HEK293 (cell line): Measurements from ENCODE around the gene PSD4.

Source experiments
- CTCF ChIA-PET: fragments of 350-600 bp; formaldehyde crosslinking; extraction: SDS; loops from one replicate; lab custom pipeline; 2021; ENCODE audit warnings: antibody characterized with exemption; lab: Yijun Ruan, JAX
- POLR2A ChIA-PET: fragments of 300-600 bp; formaldehyde crosslinking; extraction: SDS; loops from one replicate; lab custom pipeline; 2020; ENCODE audit warnings: antibody characterized with exemption, inconsistent platforms; lab: Yijun Ruan, JAX
- H3K27ac ChIP-seq: fragments of 200-500 bp; sonication (Bioruptor generic); 2 replicates; pipeline ENCODE4 v1.5.1; 2014; ENCODE audit warnings: low read depth, low read length, control low read depth, inconsistent platforms; ENCODE audit errors: extremely low read depth
- H3K36me3 ChIP-seq, 2 experiments: fragments of 200-500 bp in 1 of 2; sonication (Bioruptor generic) in 1 of 2; 1 replicate in 1 of 2; 2 replicates in 1 of 2; pipeline ENCODE4 v1.5.1; 2014 to 2017; ENCODE audit warnings: inconsistent platforms in 2 of 2, low read length in 2 of 2; ENCODE audit not compliant: control insufficient read depth in 2 of 2, insufficient read depth in 1 of 2
- H3K4me1 ChIP-seq: fragments of 200-500 bp; sonication (Bioruptor generic); 2 replicates; pipeline ENCODE4 v1.5.1; 2014; ENCODE audit warnings: mild to moderate bottlenecking, low read length, inconsistent platforms; ENCODE audit not compliant: control insufficient read depth, insufficient read depth
- H3K4me3 ChIP-seq: 2 replicates; pipeline ENCODE4 v1.5.1; 2011; ENCODE audit warnings: low read depth, mild to moderate bottlenecking, control low read depth, low read length, moderate library complexity
- H3K9me3 ChIP-seq: fragments of 200-500 bp; sonication (Bioruptor generic); 2 replicates; pipeline ENCODE4 v1.5.1; 2014; ENCODE audit warnings: low read depth, low read length, inconsistent platforms; ENCODE audit not compliant: control insufficient read depth, insufficient read depth
- FEZF1 ChIP-seq: fragments of 450-650 bp; formaldehyde crosslinking; IDR thresholded peaks from 2 replicates; pipeline ENCODE4 v1.5.1; 2016; ENCODE audit warnings: missing biosample characterization, missing genetic modification characterization
- GLI2 ChIP-seq: fragments of 450-650 bp; formaldehyde crosslinking; IDR thresholded peaks from 2 replicates; pipeline ENCODE4; 2017; ENCODE audit warnings: missing biosample characterization, missing genetic modification characterization, low read depth, borderline replicate concordance
- GLIS1 ChIP-seq: fragments of 450-650 bp; formaldehyde crosslinking; IDR thresholded peaks from 2 replicates; pipeline ENCODE4 v1.5.1; 2016; ENCODE audit warnings: missing biosample characterization, missing genetic modification characterization
- SALL2 ChIP-seq: fragments of 450-650 bp; formaldehyde crosslinking; IDR thresholded peaks from 2 replicates; pipeline ENCODE4 v1.5.0; 2017; ENCODE audit warnings: missing biosample characterization, mild to moderate bottlenecking, missing genetic modification characterization, borderline replicate concordance
- ZBTB7A ChIP-seq: fragments of 450-650 bp; formaldehyde crosslinking; IDR thresholded peaks from 2 replicates; pipeline ENCODE4 v1.5.1; 2016; ENCODE audit warnings: low read depth, missing biosample characterization, missing genetic modification characterization
- ZFP3 ChIP-seq: fragments of 450-650 bp; formaldehyde crosslinking; IDR thresholded peaks from 2 replicates; pipeline ENCODE4 v1.5.1; 2016; ENCODE audit warnings: low read depth, missing biosample characterization, missing genetic modification characterization
- ZNF10 ChIP-seq: fragments of 450-650 bp; formaldehyde crosslinking; IDR thresholded peaks from 2 replicates; pipeline ENCODE4 v1.5.1; 2017; ENCODE audit warnings: missing biosample characterization, missing genetic modification characterization
- ZNF140 ChIP-seq: fragments of 450-650 bp; formaldehyde crosslinking; IDR thresholded peaks from 2 replicates; pipeline ENCODE4 v1.5.1; 2016; ENCODE audit warnings: missing biosample characterization, missing genetic modification characterization
- ZNF175 ChIP-seq: fragments of 450-650 bp; formaldehyde crosslinking; IDR thresholded peaks from 2 replicates; pipeline ENCODE4 v1.5.1; 2016; ENCODE audit warnings: missing biosample characterization, missing genetic modification characterization
- ZNF202 ChIP-seq: fragments of 450-650 bp; formaldehyde crosslinking; IDR thresholded peaks from 2 replicates; pipeline ENCODE4 v1.5.1; 2016; ENCODE audit warnings: missing biosample characterization, missing genetic modification characterization, borderline replicate concordance
- ZNF404 ChIP-seq: fragments of 450-650 bp; formaldehyde crosslinking; IDR thresholded peaks from 2 replicates; pipeline ENCODE4 v1.5.1; 2017; ENCODE audit warnings: missing biosample characterization, missing genetic modification characterization
- ZNF514 ChIP-seq: fragments of 450-650 bp; formaldehyde crosslinking; IDR thresholded peaks from 2 replicates; pipeline ENCODE4 v1.5.1; 2016; ENCODE audit warnings: missing biosample characterization, missing genetic modification characterization
- ZNF544 ChIP-seq: fragments of 450-650 bp; formaldehyde crosslinking; IDR thresholded peaks from 2 replicates; pipeline ENCODE4 v1.5.0; 2017; ENCODE audit warnings: missing biosample characterization, missing genetic modification characterization
- ZNF555 ChIP-seq: fragments of 450-650 bp; formaldehyde crosslinking; conservative IDR thresholded peaks from 2 replicates; pipeline ENCODE4 v1.5.1; 2017; ENCODE audit warnings: missing biosample characterization, mild to moderate bottlenecking, missing genetic modification characterization, inconsistent platforms
- ZNF621 ChIP-seq: fragments of 450-650 bp; formaldehyde crosslinking; IDR thresholded peaks from 2 replicates; pipeline ENCODE4 v1.5.1; 2017; ENCODE audit warnings: missing biosample characterization, missing genetic modification characterization
- ZNF658 ChIP-seq: fragments of 450-650 bp; formaldehyde crosslinking; IDR thresholded peaks from 2 replicates; pipeline ENCODE4; 2016; ENCODE audit warnings: missing biosample characterization, missing genetic modification characterization
- ZNF664 ChIP-seq: fragments of 450-650 bp; formaldehyde crosslinking; IDR thresholded peaks from 2 replicates; pipeline ENCODE4 v1.5.1; 2016; ENCODE audit warnings: missing biosample characterization, missing genetic modification characterization
- ZNF792 ChIP-seq: fragments of 450-650 bp; formaldehyde crosslinking; IDR thresholded peaks from 2 replicates; pipeline ENCODE4 v1.5.1; 2016; ENCODE audit warnings: missing biosample characterization, missing genetic modification characterization
- ZSCAN4 ChIP-seq: fragments of 450-650 bp; formaldehyde crosslinking; IDR thresholded peaks from 2 replicates; pipeline ENCODE4 v1.5.1; 2017; ENCODE audit warnings: missing biosample characterization, missing genetic modification characterization
- ZSCAN5A ChIP-seq: fragments of 450-650 bp; formaldehyde crosslinking; IDR thresholded peaks from 2 replicates; pipeline ENCODE4 v1.5.1; 2016; ENCODE audit warnings: missing biosample characterization, missing genetic modification characterization
- TF ChIP-seq, protein P1 (sequence below): fragments of 450-650 bp; formaldehyde crosslinking; IDR thresholded peaks from 2 replicates; pipeline ENCODE4; 2016; ENCODE audit warnings: missing biosample characterization, missing genetic modification characterization

The PSD4 gene

GRCh38 chr2:113218283-113219091, 44.7 kb downstream of the PSD4 start:
- CTCF ChIA-PET, result no interaction called here
- H3K4me3 ChIP-seq, result no peak overlapping the region
- POLR2A ChIA-PET, result no interaction called here
- H3K36me3 ChIP-seq, result no peaks in the 10 kb centered on the region
- H3K4me1 ChIP-seq, result no peaks in the 10 kb centered on the region
- TF ChIP-seq ZFP3 (tag by site-specific recombination) (no peak), ZNF202 (tag by site-specific recombination) (no peak), ZNF664 (tag by site-specific recombination) (no peak), ZNF514 (no peak), ZNF544 (tag by site-specific recombination) (no peak), ZBTB7A (tag by site-specific recombination) (no peak), ZNF140 (tag by site-specific recombination) (no peak), ZNF404 (tag by site-specific recombination) (no peak), ZNF658 (tag by site-specific recombination) (no peak), GLI2 (tag by site-specific recombination) (no peak), ZNF175 (no peak), SALL2 (tag by site-specific recombination) (no peak), GLIS1 (tag by site-specific recombination) (no peak), ZSCAN5A (tag by site-specific recombination) (no peak), ZNF10 (tag by site-specific recombination) (no peak)
- TF ChIP-seq, protein P1, sequence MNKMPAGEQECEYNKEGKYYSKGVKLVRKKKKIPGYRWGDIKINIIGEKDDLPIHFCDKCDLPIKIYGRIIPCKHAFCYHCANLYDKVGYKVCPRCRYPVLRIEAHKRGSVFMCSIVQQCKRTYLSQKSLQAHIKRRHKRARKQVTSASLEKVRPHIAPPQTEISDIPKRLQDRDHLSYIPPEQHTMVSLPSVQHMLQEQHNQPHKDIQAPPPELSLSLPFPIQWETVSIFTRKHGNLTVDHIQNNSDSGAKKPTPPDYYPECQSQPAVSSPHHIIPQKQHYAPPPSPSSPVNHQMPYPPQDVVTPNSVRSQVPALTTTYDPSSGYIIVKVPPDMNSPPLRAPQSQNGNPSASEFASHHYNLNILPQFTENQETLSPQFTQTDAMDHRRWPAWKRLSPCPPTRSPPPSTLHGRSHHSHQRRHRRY (tag by site-specific recombination), result no peak
- no peaks in the 10 kb centered on the region for H3K9me3 ChIP-seq
- no peak overlapping the region for H3K27ac ChIP-seq

DNA sequence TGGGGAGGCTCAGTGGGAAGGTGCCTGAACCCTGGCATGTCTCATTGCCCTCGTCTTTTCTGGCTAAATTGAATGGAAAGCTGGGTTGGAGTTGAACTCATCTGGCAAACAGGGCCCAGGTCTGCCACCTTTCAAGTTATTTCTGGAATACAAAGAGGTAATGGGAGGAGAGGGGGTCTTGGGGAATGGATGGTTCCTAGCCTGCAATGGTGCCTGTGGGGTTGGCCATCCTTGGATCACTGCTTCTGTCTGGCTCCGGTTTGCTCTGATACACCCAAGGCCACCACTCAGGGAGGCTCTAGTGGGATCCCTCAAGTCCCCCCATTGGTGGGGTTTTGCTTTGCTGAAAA, 45.3 kb downstream of the PSD4 start:
- no peak overlapping the region for H3K27ac ChIP-seq
- ChIA-PET POLR2A (no interaction called here), CTCF (no interaction called here)
- H3K4me1 ChIP-seq, result no peaks in the 10 kb centered on the region
- H3K9me3 ChIP-seq, result no peaks in the 10 kb centered on the region
- H3K4me3 ChIP-seq, result no peak overlapping the region
- H3K36me3 ChIP-seq, result no peaks in the 10 kb centered on the region
- TF ChIP-seq ZSCAN4 (tag by site-specific recombination) (no peak), ZNF792 (no peak), FEZF1 (tag by site-specific recombination) (no peak), ZNF555 (tag by site-specific recombination) (no peak), ZNF621 (tag by site-specific recombination) (no peak)
